Stimulated activated CD4-positive, alpha-beta T cell treated with anti-CD3 and anti-CD28 coated beads, TNF-alpha, amount 100 ng/mL, for 4 hours (primary cell): ENCODE data around the gene CLASP1.
"Not testable (repeated sequence)": the region's sequence is repeated elsewhere in the genome, so short reads cannot be mapped to it uniquely, and the experiment has no call there.

Source experiments
- DNase-seq, 3 experiments: peaks; one replicate each; pipeline ENCODE4 v3.0.0-alpha.2; 2020; ENCODE audit warnings: low read depth in 3 of 3

CLASP1 gene

GRCh38 chr2:121374412-121375075 is 274.7 kb downstream of the CLASP1 start:
- DNase-seq: not testable (repeated sequence)

GRCh38 chr2:121372721-121373353 is 276.4 kb downstream of the CLASP1 start:
- no peak for DNase-seq

- no peak for DNase-seq
Observed at GRCh38 chr2:121372082-121372481, 277.2 kb downstream of the CLASP1 start.

GRCh38 chr2:121368836-121369235 is 280.4 kb downstream of the CLASP1 start:
- DNase-seq: no peak

- DNase-seq: no peak
Observed at GRCh38 chr2:121368155-121368554, 281.1 kb downstream of the CLASP1 start.

GRCh38 chr2:121367246-121367900 is 281.9 kb downstream of the CLASP1 start:
- DNase-seq: no peak

GRCh38 chr2:121366040-121366439 is 283.2 kb downstream of the CLASP1 start:
- DNase-seq: no peak

- DNase-seq: no peak
Observed at GRCh38 chr2:121365061-121365460, 284.2 kb downstream of the CLASP1 start.

GRCh38 chr2:121363632-121364420 is 285.4 kb downstream of the CLASP1 start:
- no peak for DNase-seq

GRCh38 chr2:121362774-121363173 is 286.5 kb downstream of the CLASP1 start:
- DNase-seq: no peak

GRCh38 chr2:121362226-121362625 is 287.0 kb downstream of the CLASP1 start:
- DNase-seq: no peak

- no peak for DNase-seq
Observed at GRCh38 chr2:121360566-121361300, 288.5 kb downstream of the CLASP1 start.

GRCh38 chr2:121359716-121360565 is 289.3 kb downstream of the CLASP1 start:
- no peak for DNase-seq

GRCh38 chr2:121359170-121359569 is 290.1 kb downstream of the CLASP1 start:
- no peak for DNase-seq

- no peak for DNase-seq
Observed at GRCh38 chr2:121358291-121358690, 291.0 kb downstream of the CLASP1 start.

GRCh38 chr2:121356058-121356640 is 293.1 kb downstream of the CLASP1 start:
- no peak for DNase-seq

- no peak for DNase-seq
Observed at GRCh38 chr2:121355488-121355887, 293.8 kb downstream of the CLASP1 start.

- no peak for DNase-seq
Observed at GRCh38 chr2:121351521-121352318, 297.5 kb downstream of the CLASP1 start.

GRCh38 chr2:121350890-121351289 is 298.4 kb downstream of the CLASP1 start:
- no peak for DNase-seq
